Caki2 (cell line): ENCODE data around the gene CRELD2. TPM values are rescaled to one million over a fixed set of nuclear protein-coding genes. Genes with fewer than 3 reads are reported as not detected.

Experiments
- DNase-seq: peaks from one replicate; pipeline ENCODE4 v3.0.0-alpha.2; 2015; ENCODE audit warnings: low read depth
- in situ Hi-C: cut with HindIII; loops from 2 replicates; pipeline ENCODE4 v1.10.0; 2016; ENCODE audit warnings: low sequenced_read_pairs, low pct_unique_long_range_greater_than_20kb, mixed read lengths
- total RNA-seq: library from RNA; depleted of rRNA; stranded (reverse); fragments of >200 nt; shearing (Covaris generic); gene quantifications from 2 replicates; pipeline ENCODE4 v1.2.3, GENCODE V29; 2014; ENCODE audit warnings: low replicate concordance

Gene CRELD2
- total RNA-seq, 1 experiment from 2014 or later = 60.4 TPM

DNA sequence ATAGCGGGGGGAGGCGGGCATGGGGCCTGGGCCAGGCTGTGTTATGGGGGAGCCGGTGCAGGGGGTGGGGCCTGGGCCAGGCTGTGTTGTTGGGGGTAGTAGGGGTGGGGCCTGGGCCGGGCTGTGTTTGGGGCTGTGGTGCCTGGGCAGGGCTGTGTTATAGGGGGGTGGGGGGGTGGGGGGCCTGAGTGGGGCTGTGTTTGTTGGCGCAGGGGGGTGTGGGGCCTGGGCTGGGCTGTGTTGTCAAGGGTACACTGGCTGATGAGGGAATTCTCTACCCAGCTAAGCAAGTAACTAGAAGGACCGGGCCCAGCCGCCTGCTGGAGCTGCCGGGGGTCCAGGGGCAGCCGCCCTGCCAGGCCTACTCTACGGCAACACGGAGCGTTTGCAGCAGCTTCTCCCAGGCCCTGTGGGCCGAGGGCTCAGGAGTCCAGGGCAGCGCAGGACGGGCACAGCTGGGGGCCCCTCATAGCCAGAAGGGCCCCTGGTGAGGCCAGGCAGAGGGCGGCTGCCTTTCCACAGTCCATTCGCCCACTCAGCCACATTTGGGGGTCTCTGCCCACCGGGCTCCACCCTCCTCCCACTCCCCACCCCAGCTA is 32.1 kb downstream of the CRELD2 start:
- DNase-seq = no peak
- in situ Hi-C loops = no loop called here

DNA sequence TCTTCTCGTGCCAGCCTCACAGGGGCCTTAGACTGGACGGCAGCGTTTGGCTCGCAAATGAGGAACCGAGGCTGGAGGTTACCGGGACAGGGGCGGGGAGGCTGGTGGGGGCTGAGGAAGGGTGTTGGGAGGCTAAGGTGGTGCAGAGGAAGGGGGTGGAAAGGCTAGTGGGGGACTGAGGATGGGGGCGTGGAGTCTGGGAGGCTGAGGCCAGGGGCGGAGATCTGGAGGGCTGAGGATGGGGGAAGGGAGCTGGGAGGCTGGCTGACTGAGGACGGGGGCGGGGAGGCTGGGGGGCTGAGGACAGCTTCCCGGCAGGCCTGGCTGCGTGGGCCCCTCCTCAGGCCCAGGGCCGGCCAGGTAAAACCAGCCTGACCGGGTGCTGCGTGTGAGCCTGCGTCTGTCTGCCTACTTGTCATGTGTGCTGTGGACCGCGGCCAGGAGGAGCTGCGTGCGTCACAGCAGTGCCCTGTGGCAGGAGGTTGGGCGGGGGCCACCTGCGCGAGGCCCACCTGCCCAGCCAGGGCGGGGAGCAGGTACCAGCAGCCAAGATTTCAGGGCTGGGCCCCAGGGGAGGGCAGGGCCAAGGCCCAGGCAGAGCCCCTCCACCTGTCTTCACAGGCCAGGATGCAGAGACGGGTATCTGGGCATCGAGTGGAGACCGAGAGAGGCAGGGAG is 32.7 kb downstream of the CRELD2 start:
- in situ Hi-C loops = no loop called here
- DNase-seq = peak; percentile 67

DNA sequence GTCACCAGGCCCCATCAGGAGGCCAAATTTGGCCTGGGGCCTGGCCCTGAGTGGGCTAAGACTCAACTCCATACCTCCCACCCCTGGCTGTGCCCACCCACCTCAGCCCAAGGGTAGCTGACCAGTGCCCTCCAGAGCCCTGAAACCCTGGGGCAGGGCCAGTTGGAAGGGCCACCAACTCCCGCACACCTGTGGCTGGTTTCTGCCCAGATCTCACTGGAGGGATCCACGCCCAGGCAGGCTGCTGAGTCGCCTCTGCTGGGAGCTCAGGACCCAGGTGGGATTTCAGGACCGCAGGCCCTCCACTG is 33.2 kb downstream of the CRELD2 start:
- in situ Hi-C loops = no loop called here
- DNase-seq = no peak

DNA sequence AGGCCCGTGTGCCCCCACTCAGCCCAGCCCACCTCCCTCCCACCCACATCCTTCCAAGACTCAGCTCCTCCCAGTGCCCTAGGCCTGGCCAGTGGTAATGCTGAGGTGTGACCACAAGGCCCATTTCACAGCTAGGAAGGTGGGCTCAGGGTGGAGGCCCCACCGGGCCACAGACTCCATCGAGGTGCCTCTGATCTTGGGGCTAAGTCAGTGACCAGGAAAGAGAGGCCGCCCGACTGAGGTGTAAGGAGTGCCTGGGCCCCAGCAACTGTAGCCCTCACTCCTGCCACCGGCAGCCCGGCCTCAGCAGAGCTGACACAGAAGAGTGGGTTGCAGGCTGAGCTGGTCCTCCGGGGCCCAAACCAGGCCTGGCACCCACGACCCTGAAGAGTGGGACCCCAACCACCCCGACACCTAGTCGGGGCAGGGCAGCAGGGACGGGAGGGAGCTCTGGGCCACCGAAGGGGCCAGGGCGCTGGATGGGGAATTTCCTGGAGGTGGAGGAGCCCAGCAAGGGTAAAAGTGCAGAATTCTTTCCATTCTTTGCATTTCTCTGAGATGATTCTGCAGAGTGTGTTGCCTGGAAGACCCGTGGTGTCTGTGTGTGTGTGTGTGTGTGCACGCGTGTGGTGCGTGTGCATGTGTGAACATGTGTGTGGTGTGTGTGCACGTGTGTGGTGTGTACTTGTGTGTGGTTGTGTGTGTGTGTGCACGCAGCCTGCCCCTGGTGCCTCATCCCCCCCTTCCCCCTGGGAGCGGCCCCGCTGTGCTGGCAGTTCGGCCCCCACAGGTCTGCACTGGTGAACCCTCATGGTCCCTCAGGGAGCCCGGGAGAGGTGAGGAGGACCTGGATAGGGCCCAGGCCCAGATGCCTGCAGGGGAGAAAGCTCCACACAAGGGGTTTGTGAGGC is 33.8 kb downstream of the CRELD2 start:
- peak; percentile 77 for DNase-seq
- in situ Hi-C loops = no loop called here

- in situ Hi-C loops = no loop called here
- no peak for DNase-seq
Observed at GRCh38 chr22:49953027-49953679, 34.7 kb downstream of the CRELD2 start.

- no peak for DNase-seq
- in situ Hi-C loops = no loop called here
Observed at GRCh38 chr22:49953680-49954344, 35.4 kb downstream of the CRELD2 start.

DNA sequence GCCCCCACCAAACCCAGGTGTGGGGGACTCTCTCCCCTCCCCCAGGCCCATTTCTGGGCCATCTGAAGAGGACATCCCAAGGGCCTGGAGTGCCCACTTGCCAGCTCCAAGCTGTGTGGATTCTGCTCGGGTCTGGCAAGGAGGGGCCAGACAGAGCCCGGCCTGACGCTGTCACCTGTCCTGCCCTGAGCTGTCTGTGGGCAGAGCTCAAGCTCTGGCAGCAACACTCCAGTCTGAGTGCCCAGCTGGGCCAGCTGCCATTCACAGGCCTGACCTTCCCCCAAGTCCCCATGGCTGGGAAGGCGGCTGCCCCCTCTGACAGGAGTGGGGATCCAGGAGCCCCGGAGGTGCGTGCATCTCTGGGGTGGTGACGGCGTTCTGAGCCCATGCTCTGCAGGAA is 35.9 kb downstream of the CRELD2 start:
- in situ Hi-C loops = no loop called here
- DNase-seq = no peak

GRCh38 chr22:49954991-49955580 is 36.7 kb downstream of the CRELD2 start:
- DNase-seq = no peak
- in situ Hi-C loops = no loop called here

DNA sequence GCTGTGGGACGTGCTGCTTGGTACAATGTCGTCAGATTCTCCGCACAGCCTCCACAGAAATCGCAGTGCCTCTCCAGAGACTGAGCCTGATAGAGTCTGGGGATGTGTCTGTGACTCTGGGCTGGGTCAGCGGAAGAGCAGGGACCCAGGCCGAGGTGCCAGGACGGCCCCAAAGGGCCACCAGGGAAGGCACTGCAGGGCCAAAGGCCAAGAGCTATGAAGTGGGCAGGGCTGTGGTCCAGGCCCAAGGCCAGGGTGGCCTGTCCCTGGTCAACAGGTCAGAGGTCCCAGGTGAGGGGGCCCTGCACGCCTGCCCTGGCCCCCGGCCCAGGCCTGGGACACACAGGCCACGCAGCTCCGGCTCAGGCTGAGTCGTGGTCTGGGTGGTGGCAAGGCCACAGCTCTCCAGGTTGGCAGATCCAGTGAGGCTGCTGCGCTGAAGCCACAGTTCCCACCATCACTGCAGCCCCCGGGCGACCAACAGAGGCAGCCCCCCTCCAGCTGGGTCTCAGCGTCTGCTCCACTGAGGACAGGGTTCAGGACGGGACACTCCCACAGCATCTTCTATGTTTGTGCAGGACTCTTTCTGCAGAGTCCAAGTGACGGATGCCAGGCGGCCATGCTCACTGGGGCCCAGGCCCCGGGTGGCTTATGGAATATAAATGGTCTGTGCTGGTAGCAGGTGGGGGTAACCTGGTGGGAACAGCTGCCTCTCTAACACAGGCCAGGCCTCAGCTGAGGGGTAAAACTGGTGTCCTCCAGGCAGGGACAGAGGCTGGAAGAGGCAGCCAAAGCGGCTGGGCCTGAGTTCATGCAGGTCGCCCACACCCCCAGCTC is 37.4 kb downstream of the CRELD2 start:
- DNase-seq = no peak
- in situ Hi-C loops = no loop called here

- in situ Hi-C loops = no loop called here
- no peak for DNase-seq
Observed at GRCh38 chr22:49956418-49956770, 38.0 kb downstream of the CRELD2 start.

- in situ Hi-C loops = no loop called here
Observed at GRCh38 chr22:49956914-49957825, 38.7 kb downstream of the CRELD2 start.

DNA sequence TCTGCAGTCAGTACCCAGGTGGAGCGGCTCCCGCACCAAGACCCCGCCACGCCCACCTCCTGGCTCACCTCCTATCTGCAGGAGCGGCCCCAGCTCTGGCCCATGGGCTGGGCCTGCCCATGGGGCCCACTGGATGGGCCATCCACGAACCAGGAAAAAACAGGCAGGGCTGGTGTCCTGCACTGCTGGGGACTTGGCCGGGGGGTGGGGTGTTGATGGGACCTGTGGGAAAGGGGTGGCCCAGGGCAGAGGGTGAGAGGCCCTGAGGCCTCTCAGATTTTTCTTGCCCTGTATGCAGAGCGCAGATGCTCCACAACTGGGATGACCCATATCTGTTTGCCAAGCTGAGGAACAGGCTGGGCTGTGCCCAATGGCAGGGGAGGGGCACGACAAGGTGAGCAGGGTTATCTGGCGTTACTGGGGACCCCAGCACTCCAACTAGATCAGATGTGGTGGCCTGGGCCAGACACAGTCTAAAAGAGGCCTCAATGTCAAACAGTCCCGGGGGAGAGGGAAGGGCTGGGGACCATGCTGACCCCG is 39.5 kb downstream of the CRELD2 start:
- in situ Hi-C loops = no loop called here
- no peak for DNase-seq

More at GRCh38 chr22:49956914-49957825, 38.7 kb downstream of the CRELD2 start:
- DNase-seq = no peak

DNA sequence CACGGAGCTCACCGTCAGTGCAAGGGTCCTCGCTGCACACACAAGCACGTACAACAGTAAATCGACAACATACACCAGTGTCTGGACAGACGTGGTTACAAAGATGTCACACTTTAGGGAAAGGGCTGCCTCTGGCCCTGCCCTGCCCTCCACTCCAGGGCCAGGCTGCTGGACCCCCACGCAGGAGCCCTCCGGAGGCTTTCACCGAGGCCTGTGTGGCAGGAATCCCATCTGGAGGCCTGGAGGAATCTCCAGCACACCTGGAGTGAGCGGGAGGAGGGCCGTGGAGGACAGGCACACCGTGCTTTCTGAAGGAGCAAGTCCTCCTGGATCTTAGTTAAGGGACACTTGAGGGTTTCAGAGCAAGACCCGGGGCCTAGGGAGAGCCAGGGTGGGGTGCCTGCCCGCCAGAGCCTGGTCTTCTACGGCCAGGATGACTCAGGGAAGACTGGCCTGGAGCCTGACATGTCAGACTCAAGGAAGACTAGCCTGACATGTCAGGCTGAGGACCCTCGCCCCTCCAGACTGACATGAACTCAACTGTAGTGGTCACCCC is 40.0 kb downstream of the CRELD2 start:
- no peak for DNase-seq
- in situ Hi-C loops = no loop called here

DNA sequence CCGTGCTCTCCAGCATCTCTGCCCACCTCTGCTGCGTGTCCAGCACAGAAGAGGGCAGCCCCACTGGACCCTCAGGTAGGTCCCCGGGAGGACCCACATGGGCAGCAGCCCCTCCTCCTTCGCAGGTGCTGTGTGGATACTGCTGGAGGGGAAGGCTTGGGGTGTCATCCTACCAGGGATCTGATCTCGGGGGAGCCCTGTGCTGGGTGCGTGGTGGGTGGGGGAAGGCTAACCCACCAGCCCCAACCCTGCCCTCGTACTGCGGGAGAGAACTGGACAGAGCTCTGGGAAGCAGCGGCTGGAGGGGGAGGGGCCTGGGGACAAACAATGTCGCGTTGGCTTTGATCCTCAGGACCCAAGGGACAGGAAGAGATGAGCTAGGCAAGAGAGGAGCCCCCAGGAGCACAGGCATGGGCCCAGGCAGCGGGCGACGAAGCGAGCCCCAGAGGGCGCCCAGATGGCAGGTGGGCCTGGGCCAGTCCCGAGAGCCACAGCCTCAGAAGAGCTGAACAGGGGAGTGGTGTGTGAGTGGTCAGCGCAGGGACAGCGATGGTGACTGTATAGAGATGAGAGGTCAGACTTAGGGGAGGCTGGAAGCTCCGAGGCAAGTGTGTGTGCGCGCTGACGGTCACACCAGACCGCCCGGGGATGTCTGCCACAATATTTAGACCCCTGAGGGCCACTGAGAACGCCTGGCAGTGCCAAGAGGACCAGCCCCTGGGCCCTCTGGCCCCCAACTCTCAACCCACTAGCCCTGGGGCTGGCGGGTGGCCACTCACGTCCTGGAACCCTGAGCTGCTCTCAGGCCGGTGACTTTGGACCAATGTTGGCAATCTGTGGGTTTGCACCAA is 40.7 kb downstream of the CRELD2 start:
- DNase-seq = no peak
- in situ Hi-C loops = no loop called here

DNA sequence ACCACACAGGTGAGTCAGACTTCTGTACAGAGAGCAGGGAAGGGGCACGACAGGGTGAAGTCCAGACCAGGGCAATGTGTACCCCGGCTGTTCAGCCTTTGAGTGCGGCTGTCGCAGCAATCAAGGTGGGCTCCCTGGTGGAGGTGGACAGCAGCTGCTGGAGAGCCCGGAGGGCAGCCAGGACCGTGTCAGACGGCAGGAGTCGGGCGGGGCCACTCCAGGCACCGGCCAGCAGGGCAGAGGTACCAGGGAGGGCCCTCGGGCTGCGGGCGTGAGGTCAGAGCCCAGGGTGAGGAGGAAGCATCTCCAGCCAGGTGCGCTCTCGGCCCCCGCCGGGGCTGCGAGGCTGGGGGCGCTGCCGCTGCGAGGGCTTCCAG is 41.3 kb downstream of the CRELD2 start:
- no peak for DNase-seq
- in situ Hi-C loops = no loop called here
